Measurements from ENCODE around the gene KIF11. TPM values are rescaled to one million over a fixed set of nuclear protein-coding genes. Genes with fewer than 3 reads are reported as not detected.

Gene KIF11
- total and polyA plus RNA-seq, 9 of the 15 experiments (the other 6 are each of a cell fraction or from before 2014, with no cell fraction given): 11.3 to 54.4 (median 29.2) TPM

DNA sequence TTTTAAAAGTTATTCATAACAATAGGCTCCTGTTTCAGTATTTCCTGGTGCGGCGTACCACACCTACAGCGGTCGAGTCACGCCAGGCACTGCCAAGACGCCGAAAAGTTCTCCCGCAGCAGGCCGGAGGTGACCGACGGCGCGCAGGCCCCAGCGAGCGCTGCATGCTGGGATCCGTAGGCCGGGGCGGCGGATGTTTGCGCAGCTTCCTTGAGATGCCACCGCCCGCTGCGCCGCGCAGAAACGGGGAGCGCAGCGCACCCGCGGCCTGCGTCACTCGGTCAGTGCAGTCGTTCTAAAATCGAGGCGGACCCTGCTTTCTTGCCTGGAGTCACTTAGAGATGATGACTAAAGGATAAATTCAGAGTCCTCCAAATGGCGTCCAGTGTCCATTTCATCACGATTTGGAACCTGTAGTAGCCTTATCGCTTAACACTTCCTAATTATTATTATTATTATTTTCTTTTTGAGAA, 1.3 kb upstream of the KIF11 start (continued):
- TF ChIP-seq ZBTB1 (CRISPR knock-in tag; IDR thresholded peaks at IDR 0.05; ENCODE audit: borderline replicate concordance, low read depth): no peak
- no peak for TF ChIP-seq ZC3H4 (CRISPR knock-in tag; IDR thresholded peaks at IDR 0.05; ENCODE audit: borderline replicate concordance)
- no peak for TF ChIP-seq GTF2F1 (IDR thresholded peaks at IDR 0.05; ENCODE audit: low read depth, low read length)
- TF ChIP-seq MCM3 (IDR thresholded peaks at IDR 0.05): no peak
- TF ChIP-seq NR2C1 (IDR thresholded peaks at IDR 0.05): no peak
- TF ChIP-seq NR2C1 (tag; IDR thresholded peaks at IDR 0.05): no peak; the same call in none of the 2 replicates
- TF ChIP-seq SREBF1 (IDR thresholded peaks at IDR 0.05; ENCODE audit: borderline replicate concordance, low read depth, low read length): no peak
- TF ChIP-seq ZNF24 (IDR thresholded peaks at IDR 0.05): peak; percentile 92
- no peak for TF ChIP-seq ZFP30 (CRISPR knock-in tag; IDR thresholded peaks at IDR 0.05; ENCODE audit: borderline replicate concordance)
- TF ChIP-seq ETV1 (tag; conservative IDR thresholded peaks at IDR 0.05; ENCODE audit: low read depth): no peak
- peak; percentile 13 for TF ChIP-seq PRDM10 (IDR thresholded peaks at IDR 0.05; ENCODE audit: partially characterized antibody)
- TF ChIP-seq SOX6 (IDR thresholded peaks at IDR 0.05): peak; percentile 19; the same call in 1 of the 2 replicates
- TF ChIP-seq, protein P1, sequence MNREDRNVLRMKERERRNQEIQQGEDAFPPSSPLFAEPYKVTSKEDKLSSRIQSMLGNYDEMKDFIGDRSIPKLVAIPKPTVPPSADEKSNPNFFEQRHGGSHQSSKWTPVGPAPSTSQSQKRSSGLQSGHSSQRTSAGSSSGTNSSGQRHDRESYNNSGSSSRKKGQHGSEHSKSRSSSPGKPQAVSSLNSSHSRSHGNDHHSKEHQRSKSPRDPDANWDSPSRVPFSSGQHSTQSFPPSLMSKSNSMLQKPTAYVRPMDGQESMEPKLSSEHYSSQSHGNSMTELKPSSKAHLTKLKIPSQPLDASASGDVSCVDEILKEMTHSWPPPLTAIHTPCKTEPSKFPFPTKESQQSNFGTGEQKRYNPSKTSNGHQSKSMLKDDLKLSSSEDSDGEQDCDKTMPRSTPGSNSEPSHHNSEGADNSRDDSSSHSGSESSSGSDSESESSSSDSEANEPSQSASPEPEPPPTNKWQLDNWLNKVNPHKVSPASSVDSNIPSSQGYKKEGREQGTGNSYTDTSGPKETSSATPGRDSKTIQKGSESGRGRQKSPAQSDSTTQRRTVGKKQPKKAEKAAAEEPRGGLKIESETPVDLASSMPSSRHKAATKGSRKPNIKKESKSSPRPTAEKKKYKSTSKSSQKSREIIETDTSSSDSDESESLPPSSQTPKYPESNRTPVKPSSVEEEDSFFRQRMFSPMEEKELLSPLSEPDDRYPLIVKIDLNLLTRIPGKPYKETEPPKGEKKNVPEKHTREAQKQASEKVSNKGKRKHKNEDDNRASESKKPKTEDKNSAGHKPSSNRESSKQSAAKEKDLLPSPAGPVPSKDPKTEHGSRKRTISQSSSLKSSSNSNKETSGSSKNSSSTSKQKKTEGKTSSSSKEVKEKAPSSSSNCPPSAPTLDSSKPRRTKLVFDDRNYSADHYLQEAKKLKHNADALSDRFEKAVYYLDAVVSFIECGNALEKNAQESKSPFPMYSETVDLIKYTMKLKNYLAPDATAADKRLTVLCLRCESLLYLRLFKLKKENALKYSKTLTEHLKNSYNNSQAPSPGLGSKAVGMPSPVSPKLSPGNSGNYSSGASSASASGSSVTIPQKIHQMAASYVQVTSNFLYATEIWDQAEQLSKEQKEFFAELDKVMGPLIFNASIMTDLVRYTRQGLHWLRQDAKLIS (CRISPR knock-in tag; IDR thresholded peaks at IDR 0.05): no peak
- TF ChIP-seq HDAC1 (IDR thresholded peaks at IDR 0.05): no peak
- TF ChIP-seq STAT5A (IDR thresholded peaks at IDR 0.05; ENCODE audit: borderline replicate concordance, low read length): no peak
- TF ChIP-seq BDP1 (IDR thresholded peaks at IDR 0.05; ENCODE audit: insufficient read depth, insufficient read length): no peak
- TF ChIP-seq FOXA1 (IDR thresholded peaks at IDR 0.05; ENCODE audit: borderline replicate concordance): no peak
- TF ChIP-seq SMARCA5 (IDR thresholded peaks at IDR 0.05): no peak
- 0 out of 4 replicates have a peak, but pooled peaks of 1 of the 2 experiments have one; percentile 9 for TF ChIP-seq TBL1XR1 (IDR thresholded peaks at IDR 0.05; ENCODE audit: low read length in 2 of 2)
- TF ChIP-seq RUNX1 (IDR thresholded peaks at IDR 0.05; ENCODE audit: low read depth): no peak
- TF ChIP-seq MTA2 (IDR thresholded peaks at IDR 0.05; ENCODE audit: low read depth): no peak
- no peak for TF ChIP-seq ZNF57 (CRISPR knock-in tag; IDR thresholded peaks at IDR 0.05)
- TF ChIP-seq HDGF (IDR thresholded peaks at IDR 0.05): no peak
- TF ChIP-seq PRMT5 (CRISPR knock-in tag; IDR thresholded peaks at IDR 0.05): no peak
- no peak for TF ChIP-seq MEF2D (tag; conservative IDR thresholded peaks at IDR 0.05; ENCODE audit: low read depth)
- 0 out of 4 replicates have a peak, but pooled peaks of 1 of the 2 experiments have one; percentile 33 for TF ChIP-seq SIX5 (IDR thresholded peaks at IDR 0.05; ENCODE audit: borderline replicate concordance in 1 of 2, insufficient read depth in 1 of 2, low read depth in 1 of 2, low read length in 2 of 2)

Data from K562 (cell line).